Endodermal cell (in vitro differentiated cells): ENCODE data around the gene POU2AF1. TPM values are rescaled to one million over a fixed set of nuclear protein-coding genes. Genes with fewer than 3 reads are reported as not detected.
A peak's percentile ranks its signal among the peaks of the same experiment; 100 is the strongest.

ENCODE experiments used
- DNase-seq: peaks from one replicate; pipeline ENCODE4 v3.0.0-alpha.2; 2017
- H3K27ac ChIP-seq: 2 replicates; pipeline ENCODE4 v1.5.1; 2013; ENCODE audit warnings: mild to moderate bottlenecking, low read depth, low read length, moderate library complexity
- H3K27me3 ChIP-seq: 2 replicates; pipeline ENCODE4 v1.6.1; 2013; ENCODE audit warnings: mild to moderate bottlenecking, low read length, moderate library complexity; ENCODE audit not compliant: insufficient read depth, control insufficient read depth, poor library complexity, severe bottlenecking
- H3K36me3 ChIP-seq: 2 replicates; pipeline ENCODE4 v1.7.0; 2013; ENCODE audit warnings: mild to moderate bottlenecking, low read length, moderate library complexity; ENCODE audit not compliant: control insufficient read depth, insufficient read depth
- H3K4me1 ChIP-seq: one replicate; pipeline ENCODE4 v1.7.0; 2013; ENCODE audit warnings: low read length; ENCODE audit not compliant: control insufficient read depth, insufficient read depth
- H3K4me3 ChIP-seq: 2 replicates; pipeline ENCODE4 v1.5.1; 2013; ENCODE audit warnings: mild to moderate bottlenecking, low read length, moderate library complexity
- H3K9ac ChIP-seq: 2 replicates; pipeline ENCODE4 v1.6.1; 2013; ENCODE audit warnings: mild to moderate bottlenecking, low read length, moderate library complexity; ENCODE audit not compliant: poor library complexity, severe bottlenecking; ENCODE audit errors: extremely low read depth
- H3K9me3 ChIP-seq: 2 replicates; pipeline ENCODE4 v1.6.1; 2013; ENCODE audit warnings: mild to moderate bottlenecking, low read length, moderate library complexity; ENCODE audit not compliant: control insufficient read depth
- H3K27ac Mint-ChIP-seq: 2 replicates; pipeline ENCODE4 v1.8.0; 2020; ENCODE audit warnings: mixed read lengths
- H3K27me3 Mint-ChIP-seq: 2 replicates; pipeline ENCODE4 v1.8.0; 2021; ENCODE audit warnings: mild to moderate bottlenecking, mixed read lengths; ENCODE audit not compliant: insufficient read depth
- H3K36me3 Mint-ChIP-seq: 2 replicates; pipeline ENCODE4 v1.8.0; 2020; ENCODE audit warnings: low read depth, mixed read lengths
- H3K4me1 Mint-ChIP-seq: 2 replicates; pipeline ENCODE4 v1.8.0; 2020; ENCODE audit warnings: mixed read lengths
- H3K4me3 Mint-ChIP-seq: 2 replicates; pipeline ENCODE4 v1.8.0; 2020; ENCODE audit warnings: mild to moderate bottlenecking, moderate library complexity, mixed read lengths
- H3K9me3 Mint-ChIP-seq: 2 replicates; pipeline ENCODE4 v1.8.0; 2020; ENCODE audit warnings: mild to moderate bottlenecking, mixed read lengths
- WGBS, 2 experiments: methylation state at CpG; one replicate each; pipeline versions ENCODE4 v1.1.5 to v1.1.7; 2013; ENCODE audit warnings: missing lambda C conversion rate in 2 of 2, mixed read lengths in 1 of 2; ENCODE audit not compliant: insufficient coverage in 1 of 2, insufficient read length in 1 of 2; 5-methylcytosine and 5-hydroxymethylcytosine counted together
- total RNA-seq, 2 donors: library from RNA; stranded (reverse); fragmentation: NEBNext Ultra II Directional in 1 of 2; extraction: Animal tissue kit (Norgen Biotek cat#: 25700) in 1 of 2; gene quantifications; 2 replicates in 1 of 2; 3 replicates in 1 of 2; pipeline ENCODE4 v1.2.1, GENCODE V29; 2021
- TF ChIP-seq, protein P1 (sequence below): fragments of 200-600 bp; sonication (generic); conservative IDR thresholded peaks from 2 replicates; pipeline ENCODE4 v1.5.0; 2021; ENCODE audit warnings: antibody characterized with exemption, mild to moderate bottlenecking

POU2AF1 gene
- total RNA-seq, 2 donors from 2014 or later: 0.46 to 0.77 TPM

DNA sequence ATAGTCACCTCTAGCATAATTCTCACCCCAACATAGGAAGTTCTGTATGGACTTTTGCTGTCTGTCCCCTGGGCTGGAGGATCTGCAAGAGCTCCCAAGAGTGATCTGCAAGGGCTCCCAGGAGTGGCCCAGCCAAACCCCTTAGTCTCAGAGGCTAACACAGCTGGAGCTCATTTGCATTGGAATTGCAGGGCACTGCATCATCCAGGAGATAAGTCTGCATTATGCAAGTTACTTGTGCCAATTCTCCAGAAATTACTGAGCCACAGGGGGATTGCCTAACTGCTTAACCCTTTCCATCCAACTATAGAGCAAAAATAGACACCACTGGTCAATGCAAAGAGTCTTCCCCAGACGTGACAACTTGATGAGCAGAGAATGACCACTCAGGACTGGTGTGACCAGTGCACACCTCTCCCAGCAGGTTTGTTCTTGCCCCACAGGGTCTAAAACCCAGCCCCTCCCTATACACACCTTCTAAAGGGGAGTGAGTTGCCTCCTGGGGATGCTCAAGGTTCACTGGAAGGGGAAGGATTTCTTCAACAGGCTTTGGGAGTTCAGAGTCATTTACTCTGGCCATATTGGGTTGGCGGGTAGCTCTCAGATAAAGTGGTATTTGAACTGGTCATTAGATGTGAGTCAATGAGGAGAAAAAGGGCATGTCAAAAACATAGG lies 42.4 kb downstream of the POU2AF1 start:
- peaks cover 33% of the 10 kb centered on the region for H3K4me1 Mint-ChIP-seq
- Histone ChIP-seq H3K27me3 (peaks cover 25% of the 10 kb centered on the region), H3K4me3 (no peak overlapping the region), H3K27ac (no peak overlapping the region), H3K9ac (no peak overlapping the region), H3K9me3 (peaks cover 13% of the 10 kb centered on the region), H3K36me3 (no peaks in the 10 kb centered on the region), H3K4me1 (peaks cover 15% of the 10 kb centered on the region)
- peak; percentile 76 for DNase-seq
- H3K36me3 Mint-ChIP-seq: no peaks in the 10 kb centered on the region
- H3K9me3 Mint-ChIP-seq: peaks cover 13% of the 10 kb centered on the region
- H3K27ac Mint-ChIP-seq: no peak overlapping the region
- H3K27me3 Mint-ChIP-seq: peaks cover 28% of the 10 kb centered on the region
- TF ChIP-seq, protein P1, sequence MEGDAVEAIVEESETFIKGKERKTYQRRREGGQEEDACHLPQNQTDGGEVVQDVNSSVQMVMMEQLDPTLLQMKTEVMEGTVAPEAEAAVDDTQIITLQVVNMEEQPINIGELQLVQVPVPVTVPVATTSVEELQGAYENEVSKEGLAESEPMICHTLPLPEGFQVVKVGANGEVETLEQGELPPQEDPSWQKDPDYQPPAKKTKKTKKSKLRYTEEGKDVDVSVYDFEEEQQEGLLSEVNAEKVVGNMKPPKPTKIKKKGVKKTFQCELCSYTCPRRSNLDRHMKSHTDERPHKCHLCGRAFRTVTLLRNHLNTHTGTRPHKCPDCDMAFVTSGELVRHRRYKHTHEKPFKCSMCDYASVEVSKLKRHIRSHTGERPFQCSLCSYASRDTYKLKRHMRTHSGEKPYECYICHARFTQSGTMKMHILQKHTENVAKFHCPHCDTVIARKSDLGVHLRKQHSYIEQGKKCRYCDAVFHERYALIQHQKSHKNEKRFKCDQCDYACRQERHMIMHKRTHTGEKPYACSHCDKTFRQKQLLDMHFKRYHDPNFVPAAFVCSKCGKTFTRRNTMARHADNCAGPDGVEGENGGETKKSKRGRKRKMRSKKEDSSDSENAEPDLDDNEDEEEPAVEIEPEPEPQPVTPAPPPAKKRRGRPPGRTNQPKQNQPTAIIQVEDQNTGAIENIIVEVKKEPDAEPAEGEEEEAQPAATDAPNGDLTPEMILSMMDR: no peak
- no peak overlapping the region for H3K4me3 Mint-ChIP-seq
- 61 to 100% methylated on average over 1 to 2 of the region's 2 CpGs for WGBS, 2 experiments

DNA sequence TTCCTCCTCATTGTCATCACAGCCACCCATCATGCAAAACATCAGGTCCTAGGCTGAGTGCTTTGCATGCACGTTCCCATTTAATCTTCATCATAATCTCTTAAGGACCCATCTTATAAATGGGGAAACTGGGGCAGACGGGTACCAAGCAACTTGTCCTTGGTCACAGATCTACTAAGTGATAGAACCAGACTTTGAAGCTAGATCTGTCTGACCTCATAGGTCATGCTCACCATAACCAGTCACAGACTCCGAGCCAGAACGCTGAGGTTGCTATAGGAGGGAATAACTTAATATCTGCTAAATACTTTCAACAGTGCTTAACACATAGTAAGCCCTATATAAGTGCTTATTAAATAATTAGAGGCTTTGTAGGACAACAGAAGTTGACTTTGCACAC lies 43.0 kb downstream of the POU2AF1 start:
- H3K36me3 Mint-ChIP-seq: no peaks in the 10 kb centered on the region
- no peak overlapping the region for H3K4me3 Mint-ChIP-seq
- H3K27me3 ChIP-seq: peaks cover 25% of the 10 kb centered on the region
- no peak for DNase-seq
- H3K4me1 Mint-ChIP-seq: peaks cover 33% of the 10 kb centered on the region
- no peaks in the 10 kb centered on the region for H3K36me3 ChIP-seq
- peaks cover 15% of the 10 kb centered on the region for H3K4me1 ChIP-seq
- H3K27ac Mint-ChIP-seq: no peak overlapping the region
- no peak overlapping the region for H3K4me3 ChIP-seq
- H3K9me3 ChIP-seq: peaks cover 13% of the 10 kb centered on the region
- TF ChIP-seq, protein P1: no peak
- H3K27ac ChIP-seq: no peak overlapping the region
- H3K27me3 Mint-ChIP-seq: peaks cover 34% of the 10 kb centered on the region
- peaks cover 13% of the 10 kb centered on the region for H3K9me3 Mint-ChIP-seq
- H3K9ac ChIP-seq: no peak overlapping the region
- 93 to 100% methylated on average over 1 to 2 of the region's 4 CpGs for WGBS, 2 experiments

DNA sequence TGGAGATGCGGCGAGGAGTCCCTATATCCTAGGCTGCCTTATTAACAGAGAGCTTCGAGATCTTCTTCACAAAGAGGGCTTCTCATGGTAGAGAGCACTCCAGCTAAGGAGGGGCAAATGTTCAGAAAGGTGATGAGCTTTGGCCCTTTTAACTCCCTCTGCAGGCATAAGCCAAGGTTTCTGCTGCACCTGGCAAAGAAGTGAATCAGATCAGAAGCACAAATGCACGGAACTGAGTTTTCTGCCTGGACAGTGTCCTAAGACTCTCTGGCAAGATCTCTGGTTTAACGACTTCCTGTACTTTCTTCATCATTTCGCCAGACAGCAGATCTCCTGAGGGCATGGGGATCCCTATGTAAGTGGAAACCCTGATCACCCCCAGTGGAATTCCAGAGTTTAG lies 43.5 kb downstream of the POU2AF1 start:
- H3K4me1 ChIP-seq: peaks cover 15% of the 10 kb centered on the region
- no peaks in the 10 kb centered on the region for H3K36me3 Mint-ChIP-seq
- peaks cover 35% of the 10 kb centered on the region for H3K4me1 Mint-ChIP-seq
- TF ChIP-seq, protein P1: no peak
- 89 to 100% methylated on average over 1 to 6 of the region's 6 CpGs for WGBS, 2 experiments
- H3K4me3 Mint-ChIP-seq: no peak overlapping the region
- no peak overlapping the region for H3K9ac ChIP-seq
- H3K9me3 Mint-ChIP-seq: peaks cover 12% of the 10 kb centered on the region
- H3K27ac ChIP-seq: no peak overlapping the region
- peaks cover 12% of the 10 kb centered on the region for H3K9me3 ChIP-seq
- H3K27me3 ChIP-seq: peaks cover 25% of the 10 kb centered on the region
- no peak for DNase-seq
- no peaks in the 10 kb centered on the region for H3K36me3 ChIP-seq
- H3K27me3 Mint-ChIP-seq: peaks cover 37% of the 10 kb centered on the region
- H3K4me3 ChIP-seq: no peak overlapping the region
- no peak overlapping the region for H3K27ac Mint-ChIP-seq
